Adrenal gland (tissue), 5 donors: Measurements from ENCODE around the gene SLC43A2.

ENCODE experiments used
- CTCF ChIP-seq, 6 experiments: fragments of 450-650 bp in 4 of 6; fragments of 200-600 bp in 2 of 6; sonication (generic) in 1 of 6; IDR thresholded peaks; 1 replicate in 5 of 6; 2 replicates in 1 of 6; pipeline versions ENCODE4 v1.5.1 to v1.8.0; 2016 to 2021; ENCODE audit warnings: antibody characterized with exemption in 6 of 6, mild to moderate bottlenecking in 2 of 6, moderate library complexity in 1 of 6
- POLR2A ChIP-seq, 2 donors: fragments of 450-650 bp; IDR thresholded peaks; one replicate each; pipeline ENCODE4 v1.6.1; 2017; ENCODE audit warnings: antibody characterized with exemption in 2 of 2, mild to moderate bottlenecking in 2 of 2, moderate library complexity in 1 of 2
- donor health status: DM: no; HTN: no; CAD: no.

GRCh38 chr17:1638624-1639300 is 10.1 kb upstream of the SLC43A2 start:
- TF ChIP-seq CTCF (IDR thresholded peaks at IDR 0.05) (no peak), POLR2A (IDR thresholded peaks at IDR 0.05) (no peak)
